K562 (cell line): ENCODE measurements around the gene LPAR5. TPM values are rescaled to one million over a fixed set of nuclear protein-coding genes. Genes with fewer than 3 reads are reported as not detected.
A peak's percentile ranks its signal among the peaks of the same experiment; 100 is the strongest.

Experiments
- ATF1 ChIP-seq, 2 experiments: fragments of 450-650 bp in 1 of 2; IDR thresholded peaks; 2 replicates each; pipeline ENCODE4 v1.6.1; 2016; ENCODE audit warnings: missing compliant biosample characterization in 1 of 2, missing genetic modification characterization in 1 of 2
- CBFA2T2 ChIP-seq: fragments of 450-650 bp; conservative IDR thresholded peaks from 2 replicates; pipeline ENCODE4 v1.6.1; 2017; ENCODE audit warnings: mild to moderate bottlenecking
- EGR1 ChIP-seq: fragments of 450-650 bp; conservative IDR thresholded peaks from 2 replicates; pipeline ENCODE4 v1.6.1; 2017; ENCODE audit warnings: mild to moderate bottlenecking
- EHMT2 ChIP-seq: fragments of 450-650 bp; IDR thresholded peaks from 2 replicates; pipeline ENCODE4 v1.6.1; 2018; ENCODE audit warnings: antibody characterized with exemption
- ELF4 ChIP-seq: fragments of 450-650 bp; formaldehyde crosslinking; IDR thresholded peaks from 2 replicates; pipeline ENCODE4 v1.4.0; 2022; ENCODE audit warnings: missing genetic modification characterization
- EP300 ChIP-seq: IDR thresholded peaks from 2 replicates; pipeline ENCODE4 v1.6.1; 2012; ENCODE audit warnings: low read length, improper control_type of control experiment
- HBP1 ChIP-seq: fragments of 450-650 bp; formaldehyde crosslinking; IDR thresholded peaks from 2 replicates; pipeline ENCODE4 v1.4.0; 2022; ENCODE audit warnings: missing genetic modification characterization
- HES1 ChIP-seq: fragments of 450-650 bp; IDR thresholded peaks from 2 replicates; pipeline ENCODE4 v1.6.1; 2016; ENCODE audit warnings: low read depth, mild to moderate bottlenecking, moderate library complexity
- HNRNPK ChIP-seq: fragments of 200-400 bp; formaldehyde crosslinking; IDR thresholded peaks from one replicate; pipeline ENCODE4 v1.6.1; 2018; ENCODE audit warnings: mild to moderate bottlenecking, low read depth, low read length; ENCODE audit not compliant: poor library complexity, severe bottlenecking
- MAFF ChIP-seq: IDR thresholded peaks from 2 replicates; pipeline ENCODE4 v1.6.1; 2012; ENCODE audit warnings: low read length, improper control_type of control experiment
- MED1 ChIP-seq: sonication (generic); formaldehyde crosslinking; IDR thresholded peaks from 2 replicates; pipeline ENCODE4 v1.8.1; 2023; ENCODE audit warnings: missing genetic modification reagents, borderline replicate concordance
- MEIS2 ChIP-seq: fragments of 450-650 bp; IDR thresholded peaks from 2 replicates; pipeline ENCODE4 v1.6.1; 2014; ENCODE audit warnings: mild to moderate bottlenecking; ENCODE audit not compliant: partially characterized antibody
- NFE2L1 ChIP-seq: fragments of 450-650 bp; IDR thresholded peaks from 2 replicates; pipeline ENCODE4 v1.6.1; 2016; ENCODE audit warnings: missing genetic modification characterization, low read depth, mild to moderate bottlenecking, missing compliant biosample characterization, moderate library complexity, borderline replicate concordance
- NR2C2 ChIP-seq, 2 experiments: fragments of 200-800 bp in 1 of 2; sonication (Bioruptor generic) in 1 of 2; sonication (generic) in 1 of 2; formaldehyde crosslinking in 1 of 2; IDR thresholded peaks; 2 replicates each; pipeline versions ENCODE4 v1.6.1 to v1.8.0; 2016 to 2022; ENCODE audit warnings: mild to moderate bottlenecking in 1 of 2, missing compliant biosample characterization in 1 of 2, missing genetic modification characterization in 1 of 2, missing genetic modification reagents in 1 of 2
- PHF21A ChIP-seq: fragments of 450-650 bp; IDR thresholded peaks from 2 replicates; pipeline ENCODE4 v1.6.1; 2017; ENCODE audit warnings: low read depth, borderline replicate concordance
- SMAD4 ChIP-seq: fragments of 250-450 bp; sonication (Bioruptor Pico); conservative IDR thresholded peaks from 2 replicates; pipeline ENCODE4 v1.8.0; 2021; ENCODE audit warnings: inconsistent platforms, mild to moderate bottlenecking, moderate library complexity
- TCF15 ChIP-seq: fragments of 250-450 bp; sonication (Bioruptor Pico); IDR thresholded peaks from 2 replicates; pipeline ENCODE4 v1.8.0; 2022; ENCODE audit warnings: moderate library complexity, mild to moderate bottlenecking, inconsistent platforms
- THRAP3 ChIP-seq: fragments of 450-650 bp; IDR thresholded peaks from 2 replicates; pipeline ENCODE4 v1.6.1; 2016; ENCODE audit warnings: mild to moderate bottlenecking, inconsistent platforms, borderline replicate concordance
- TRIM25 ChIP-seq: fragments of 450-650 bp; IDR thresholded peaks from 2 replicates; pipeline ENCODE4 v1.7.0; 2016; ENCODE audit warnings: borderline replicate concordance
- TRIM28 ChIP-seq: fragments of 450-650 bp; IDR thresholded peaks from 2 replicates; pipeline ENCODE4 v1.6.1; 2017
- ZNF134 ChIP-seq: fragments of 250-450 bp; sonication (Bioruptor Pico); conservative IDR thresholded peaks from 2 replicates; pipeline ENCODE4 v1.4.0; 2020
- ZNF41 ChIP-seq: fragments of 250-450 bp; sonication (Bioruptor Pico); conservative IDR thresholded peaks from 2 replicates; pipeline ENCODE4 v1.4.0; 2020; ENCODE audit warnings: mild to moderate bottlenecking
- ZNF584 ChIP-seq: fragments of 200-800 bp; sonication (Bioruptor generic); IDR thresholded peaks from 2 replicates; pipeline ENCODE4 v1.6.1; 2016; ENCODE audit warnings: low read depth, mild to moderate bottlenecking, missing genetic modification characterization, missing compliant biosample characterization
- polyA plus RNA-seq, 8 experiments: library from polyadenylated mRNA; depleted of rRNA in 4 of 8; stranded (reverse) in 5 of 8; unstranded in 3 of 8; fragments of >200 nt; fragmentation: Nextera tagmentation in 2 of 8; fragmentation: Illumina TruSeq in 1 of 8; extraction: Ambion mirVana in 2 of 8; extraction: Trizol in 1 of 8; gene quantifications; 2 replicates each; pipeline versions ENCODE4 v1.2.1 to v1.2.3, GENCODE V29; 2011 to 2014; ENCODE audit warnings: inconsistent platforms in 1 of 8, missing spikeins in 1 of 8
- total RNA-seq, 7 experiments: library from RNA; depleted of rRNA in 6 of 7; stranded (reverse); fragments of >200 nt in 6 of 7; fragmentation: Illumina TruSeq in 2 of 7; extraction: Trizol in 2 of 7; gene quantifications; 2 replicates each; pipeline versions ENCODE4 v1.2.1 to v1.2.3, GENCODE V29; 2011 to 2021; ENCODE audit warnings: low replicate concordance in 1 of 7

LPAR5 gene
- total and polyA plus RNA-seq, 9 of the 15 experiments (the other 6 are each of a cell fraction or from before 2014, with no cell fraction given): 1.3 to 11.7 (median 3.6) TPM

GRCh38 chr12:6607751-6608591, 27.8 kb downstream of the LPAR5 start (continued):
- 0 out of 2 replicates have a peak, but pooled peaks have one; percentile 33 for TF ChIP-seq PHF21A
- TF ChIP-seq HES1: peak; percentile 45
- TF ChIP-seq CBFA2T2: 0 out of 2 replicates have a peak, but pooled peaks have one; percentile 11
- TF ChIP-seq TCF15 (CRISPR knock-in tag): no peak
- TF ChIP-seq ZNF41 (CRISPR knock-in tag): no peak
- TF ChIP-seq NFE2L1 (tag): no peak
- peak; percentile 87; the same call in 1 of the 2 replicates for TF ChIP-seq THRAP3
- peak; percentile 85; the same call in 1 of the 2 replicates for TF ChIP-seq ELF4
- peak; percentile 92 for TF ChIP-seq ZNF584 (CRISPR knock-in tag)
- no peak for TF ChIP-seq ZNF134 (CRISPR knock-in tag)
- peak; percentile 44 for TF ChIP-seq MEIS2
- peak; percentile 90 for TF ChIP-seq EGR1
- TF ChIP-seq SMAD4 (CRISPR knock-in tag): peak; percentile 28; the same call in 1 of the 2 replicates
- TF ChIP-seq ATF1 (CRISPR knock-in tag; IDR thresholded peaks at IDR 0.05): no peak
- TF ChIP-seq ATF1 (tag; IDR thresholded peaks at IDR 0.05): peak; percentile 31; the same call in 1 of the 2 replicates
- 0 out of 2 replicates have a peak, but pooled peaks have one; percentile 37 for TF ChIP-seq EHMT2
- peak; percentile 95 for TF ChIP-seq HBP1 (CRISPR knock-in tag)
- TF ChIP-seq TRIM25: peak; percentile 86; the same call in 1 of the 2 replicates
- TF ChIP-seq TRIM28: 0 out of 2 replicates have a peak, but pooled peaks have one; percentile 34
- TF ChIP-seq EP300: peak; percentile 26; the same call in 1 of the 2 replicates
- TF ChIP-seq MAFF: peak; percentile 49
- no peak for TF ChIP-seq MED1 (CRISPR knock-in tag)
- no peak for TF ChIP-seq NR2C2 (CRISPR knock-in tag; IDR thresholded peaks at IDR 0.05)
- peak; percentile 24; the same call in 1 of the 2 replicates for TF ChIP-seq NR2C2 (tag; IDR thresholded peaks at IDR 0.05)
- TF ChIP-seq HNRNPK: no peak
